OCI-LY3 (cell line): Measurements from ENCODE around the gene SOX9.

ENCODE experiments used
- CTCF ChIP-seq: fragments of 200-600, 300-600 bp; sonication (generic); IDR thresholded peaks from 2 replicates; pipeline ENCODE4 v1.5.1; 2014; ENCODE audit warnings: antibody characterized with exemption, low read length, low read depth
- EZH2phosphoT487 ChIP-seq: fragments of 200-600 bp; shearing (Covaris generic); IDR thresholded peaks from 2 replicates; pipeline ENCODE4 v1.6.1; 2018; ENCODE audit warnings: antibody characterized with exemption, mixed run types, low read depth

- no peak for TF ChIP-seq CTCF
- no peak for TF ChIP-seq EZH2phosphoT487
These were observed 20.5 kb downstream of the SOX9 start for GRCh38 chr17:72141336-72141735.
